Activated gamma-delta T cell treated with anti-CD3 and anti-CD28 coated beads, Interleukin-2, amount 50 U/mL, for 16 hours (primary cell): ENCODE measurements around the gene TOM1.

Experiments used
- DNase-seq: peaks from one replicate; pipeline ENCODE4 v3.0.0-alpha.2; 2020; ENCODE audit warnings: low read depth

The TOM1 gene

GRCh38 chr22:35307372-35307771 is 7.7 kb downstream of the TOM1 start:
- no peak for DNase-seq

DNA sequence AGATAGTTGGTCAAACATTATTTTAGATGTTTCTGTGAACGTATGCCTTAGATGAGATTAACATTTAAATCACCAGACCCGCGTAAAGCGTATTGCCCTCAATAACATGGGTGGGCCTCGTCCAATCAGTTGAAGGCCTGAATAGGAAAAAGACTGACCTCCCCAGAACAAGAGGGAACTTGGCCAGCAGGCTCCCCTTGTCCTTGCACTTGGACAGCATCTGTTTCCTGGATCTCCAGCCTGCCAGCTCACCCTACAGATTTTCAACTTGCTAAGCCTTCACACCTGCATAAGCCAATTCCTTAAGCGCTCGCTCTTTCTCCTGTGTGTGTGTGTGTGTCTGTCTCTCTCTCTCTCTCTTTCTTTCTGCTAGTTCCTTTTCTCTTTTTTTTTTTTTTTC is 8.2 kb downstream of the TOM1 start:
- DNase-seq = no peak

DNA sequence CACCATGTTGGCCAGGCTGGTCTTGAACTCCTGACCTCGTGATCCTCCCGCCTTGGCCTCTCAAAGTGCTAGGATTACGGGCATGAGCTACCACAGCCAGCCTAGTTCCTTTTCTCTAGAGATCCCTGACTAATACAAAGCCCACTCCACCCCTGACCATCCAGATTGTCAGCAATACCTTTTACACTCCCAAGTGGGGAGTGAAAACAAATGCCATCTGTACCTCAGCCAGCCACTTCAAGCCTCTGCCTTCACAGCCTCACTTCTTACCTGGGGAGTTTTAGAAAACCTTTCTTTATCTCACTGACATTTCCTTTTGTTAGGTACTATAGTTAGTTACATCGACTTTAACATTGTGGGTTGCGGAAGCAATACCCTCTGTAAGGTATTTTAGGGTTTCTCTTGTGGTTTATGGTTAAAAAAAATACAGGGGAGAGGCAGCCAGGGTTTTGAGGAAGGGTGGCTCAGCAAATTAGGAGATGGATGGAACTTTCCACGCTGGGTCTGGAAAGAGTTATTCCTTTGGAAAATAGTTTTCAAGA is 8.9 kb downstream of the TOM1 start:
- DNase-seq = no peak

DNA sequence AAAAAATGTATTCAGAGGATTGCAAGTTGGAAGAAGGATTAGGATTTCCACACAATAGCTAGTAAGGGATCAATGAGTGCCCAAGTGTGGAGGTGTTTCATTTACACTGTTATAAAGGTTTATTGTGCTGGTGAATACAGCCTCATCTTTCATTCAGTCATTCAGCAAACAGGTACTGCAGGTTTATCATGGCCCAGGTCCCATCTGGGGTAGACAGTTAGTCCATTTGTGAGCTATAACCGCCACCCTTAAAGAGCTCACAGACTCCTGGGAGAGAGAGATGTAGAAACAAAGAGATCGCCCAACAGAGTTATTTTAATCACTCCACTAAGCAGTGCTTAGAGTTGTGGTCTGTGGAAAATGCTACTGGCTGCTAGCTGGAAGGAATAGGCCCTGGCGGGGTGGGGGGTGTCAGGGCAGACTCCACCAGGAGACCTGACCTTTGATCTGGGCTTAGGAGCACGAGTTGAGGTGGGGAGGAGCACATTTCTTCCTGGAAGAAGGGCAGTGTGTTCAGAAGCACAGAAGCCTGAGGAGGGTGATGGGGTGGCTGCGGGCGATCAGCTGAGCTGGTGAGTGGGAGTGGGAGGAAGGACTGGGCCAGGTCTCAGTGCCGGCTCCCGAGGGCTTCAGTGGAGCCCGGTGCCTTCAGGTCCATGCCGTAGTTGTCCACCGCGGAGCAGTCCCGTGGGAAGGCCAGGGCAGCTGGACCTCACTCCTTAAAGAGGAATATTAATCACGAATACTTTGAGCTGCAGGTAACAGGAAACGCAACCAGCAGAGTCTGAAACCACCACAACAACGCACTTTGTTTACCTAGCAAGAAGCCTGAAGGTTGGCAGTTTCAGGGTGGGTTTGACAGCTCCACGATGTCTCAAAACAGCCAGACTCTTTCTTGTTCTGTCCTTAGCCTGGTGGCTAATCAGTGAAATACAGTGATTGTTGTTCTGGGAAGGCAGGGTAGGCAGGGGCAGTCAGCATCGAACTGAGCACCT is 11.2 kb downstream of the TOM1 start:
- no peak for DNase-seq

DNA sequence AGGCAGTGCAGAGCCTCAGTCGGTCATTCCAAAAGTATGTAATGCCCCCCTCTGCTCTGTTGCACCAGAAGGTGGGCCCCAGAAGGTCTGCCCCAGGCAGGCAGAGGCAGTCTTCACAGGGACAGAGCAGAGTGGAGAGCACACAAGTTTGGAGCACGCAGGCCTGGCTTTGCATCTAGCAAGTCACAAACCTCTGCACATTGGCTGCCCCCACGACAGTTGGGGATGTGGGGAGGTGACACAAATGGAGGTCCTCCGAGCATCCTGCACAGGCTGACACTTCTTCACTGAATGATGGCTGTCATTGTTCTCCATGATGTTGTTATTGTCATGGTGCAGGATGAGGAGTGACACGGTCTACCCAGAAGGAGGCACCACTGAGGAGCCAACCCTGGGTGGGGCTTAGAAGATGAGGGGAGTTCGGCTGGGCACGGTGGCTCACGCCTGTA is 11.9 kb downstream of the TOM1 start:
- no peak for DNase-seq

DNA sequence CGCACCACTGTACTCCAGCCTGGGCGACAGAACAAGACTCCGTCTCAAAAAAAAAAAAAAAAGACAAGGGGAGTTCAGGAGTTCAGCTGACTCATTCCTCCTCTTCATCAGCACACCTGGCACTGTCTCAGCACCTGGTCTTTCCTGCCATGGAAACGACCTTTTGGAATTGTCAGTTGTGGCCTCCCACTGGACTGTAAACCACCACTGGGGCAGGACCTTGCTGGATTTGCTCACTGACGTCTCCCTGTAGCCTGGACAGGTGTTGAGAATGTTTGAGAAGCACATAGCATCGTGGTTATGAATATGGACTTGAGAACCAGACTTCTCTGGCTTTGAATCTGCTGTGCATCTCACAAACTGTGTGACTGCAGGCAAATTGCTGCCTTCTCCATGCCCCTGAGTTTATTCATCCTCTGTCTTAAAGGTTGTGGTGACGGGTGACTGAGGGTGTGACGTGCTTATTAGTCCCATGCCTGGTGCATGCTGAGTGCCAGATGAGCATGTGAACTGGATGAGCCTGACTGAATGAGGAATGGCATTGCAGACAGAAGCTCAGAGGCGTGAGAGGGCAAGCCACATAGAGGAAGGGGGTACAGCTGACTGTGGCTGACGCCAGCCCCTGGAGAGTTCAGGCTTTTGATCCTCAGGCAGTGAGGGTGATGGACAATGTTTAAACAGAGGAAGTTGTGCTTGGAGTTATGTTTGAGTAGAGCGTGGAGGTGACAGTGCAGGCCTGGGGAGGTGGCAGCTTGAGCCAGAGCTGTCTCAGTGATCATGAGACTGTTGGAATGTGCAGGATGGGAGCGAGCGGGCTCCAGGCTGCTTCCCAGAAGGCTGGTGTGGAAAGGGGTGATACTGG is 12.7 kb downstream of the TOM1 start:
- no peak for DNase-seq

- no peak for DNase-seq
Observed at GRCh38 chr22:35313311-35314121, 13.8 kb downstream of the TOM1 start.

- no peak for DNase-seq
Observed at GRCh38 chr22:35314161-35314942, 14.7 kb downstream of the TOM1 start.

DNA sequence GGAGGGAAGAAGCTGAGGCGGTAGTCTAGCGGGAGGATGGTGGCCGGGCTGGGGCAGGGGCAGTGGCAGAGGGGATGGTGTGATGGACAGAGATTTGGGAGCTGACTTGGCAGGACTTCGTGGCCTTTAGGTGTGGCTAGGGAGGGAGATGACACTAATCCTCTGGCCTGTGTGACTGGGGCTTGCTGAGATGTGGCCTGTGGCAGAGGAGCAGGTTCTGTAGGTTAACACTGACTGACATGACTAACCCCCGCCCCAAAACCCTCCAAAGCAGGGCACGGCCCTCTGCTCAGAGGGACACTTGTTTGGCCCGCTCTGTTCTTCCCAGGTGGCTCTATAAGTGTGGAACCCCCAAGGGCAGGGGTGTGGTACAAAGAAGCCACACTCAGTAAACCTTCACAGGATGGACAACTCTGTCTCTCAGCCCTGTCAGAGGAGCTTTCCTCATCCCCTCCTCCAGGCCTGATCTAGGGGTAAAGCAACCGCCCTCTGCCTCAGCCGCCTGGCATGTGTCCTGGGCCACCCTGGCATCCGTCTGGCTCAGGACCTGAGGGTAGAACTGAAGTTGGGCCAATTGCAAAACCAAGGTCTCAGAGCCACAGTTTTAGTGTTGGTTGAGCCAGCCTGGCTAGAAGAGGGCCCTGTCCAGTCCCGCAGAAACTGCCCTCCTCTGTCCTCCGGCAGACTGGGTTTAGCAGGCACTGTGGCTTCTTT is 15.6 kb downstream of the TOM1 start:
- DNase-seq = no peak

GRCh38 chr22:35315855-35316745 is 16.4 kb downstream of the TOM1 start:
- DNase-seq = no peak

GRCh38 chr22:35316751-35317150 is 17.1 kb downstream of the TOM1 start:
- no peak for DNase-seq

DNA sequence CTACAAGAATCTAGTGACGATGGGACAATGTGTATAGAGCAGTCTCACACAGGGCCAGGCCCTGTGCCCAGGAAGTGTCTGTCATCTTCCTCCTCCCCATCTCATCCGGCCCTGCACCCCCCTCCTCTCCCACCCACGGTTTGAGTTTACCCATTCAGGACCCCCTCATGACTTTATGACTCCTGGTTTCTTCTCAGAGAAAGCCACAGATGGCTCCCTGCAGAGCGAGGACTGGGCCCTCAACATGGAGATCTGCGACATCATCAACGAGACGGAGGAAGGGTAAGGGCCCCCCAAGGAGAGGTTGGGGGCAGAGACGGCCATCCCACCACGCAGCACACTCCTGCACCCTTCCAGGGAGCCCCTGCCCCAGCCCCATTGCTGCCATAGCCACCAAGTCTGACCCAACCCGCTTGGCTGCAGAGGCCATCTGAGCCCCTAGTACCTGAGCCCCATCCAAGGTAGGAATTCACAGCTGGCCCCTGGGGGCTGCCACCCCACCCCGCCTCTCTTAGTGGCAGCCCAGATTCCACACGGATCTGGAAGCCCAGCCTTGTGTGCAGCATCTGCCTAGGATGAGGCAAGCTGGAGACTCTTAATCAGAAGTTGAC is 18.1 kb downstream of the TOM1 start:
- DNase-seq = no peak

- no peak for DNase-seq
Observed at GRCh38 chr22:35318346-35319215, 18.9 kb downstream of the TOM1 start.

DNA sequence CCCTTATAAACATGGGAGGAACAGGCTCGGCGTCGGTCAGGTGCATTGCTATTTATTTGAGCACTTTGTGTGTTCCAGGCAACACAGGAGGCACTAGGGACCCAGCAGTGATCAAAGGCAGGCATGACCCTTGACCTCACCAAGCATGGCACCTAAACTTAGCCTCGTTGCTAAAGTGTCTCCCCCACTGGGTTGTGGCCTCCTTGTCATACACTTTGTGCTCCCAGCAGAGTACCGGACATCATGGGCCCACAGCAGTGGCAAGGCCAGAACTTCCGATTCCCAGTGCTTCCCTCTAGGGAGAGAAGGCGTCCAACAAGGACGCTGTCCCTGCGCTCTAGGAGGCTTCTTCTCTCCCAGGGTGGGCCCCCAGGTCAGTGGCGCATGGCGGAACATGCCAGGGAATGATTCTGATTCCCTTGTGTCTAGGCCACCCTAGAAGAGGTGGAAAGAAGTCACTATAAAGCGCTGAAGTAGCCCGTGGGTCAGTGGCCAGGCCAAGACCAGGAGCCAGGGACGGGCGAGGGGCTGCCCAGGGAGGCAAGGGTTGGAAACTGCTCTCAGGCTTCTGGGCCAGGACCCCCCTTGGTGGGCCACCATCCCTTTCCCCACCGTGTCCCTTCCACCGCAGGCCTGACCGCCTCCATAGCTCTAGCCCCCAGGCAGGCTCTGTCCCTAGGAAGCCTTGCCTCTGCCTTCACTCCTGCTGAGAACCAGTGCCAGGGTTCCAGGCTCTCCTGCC is 19.7 kb downstream of the TOM1 start:
- DNase-seq = no peak

GRCh38 chr22:35322126-35322525 is 22.4 kb downstream of the TOM1 start:
- no peak for DNase-seq

DNA sequence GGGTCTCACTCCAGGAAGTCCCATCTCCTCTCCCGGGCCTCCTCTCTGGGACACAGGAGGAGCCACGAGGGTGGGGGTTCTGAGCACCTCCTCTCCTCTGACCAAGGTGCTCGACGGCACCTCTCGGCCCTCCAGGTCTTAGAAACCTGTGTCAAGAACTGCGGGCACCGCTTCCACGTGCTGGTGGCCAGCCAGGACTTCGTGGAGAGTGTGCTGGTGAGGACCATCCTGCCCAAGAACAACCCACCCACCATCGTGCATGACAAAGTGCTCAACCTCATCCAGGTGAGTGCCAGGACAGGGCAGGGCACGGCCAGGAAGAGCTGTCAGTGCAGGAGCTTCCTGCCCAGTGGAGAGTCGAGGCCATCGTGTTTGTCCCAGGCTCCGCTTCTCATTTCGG is 23.2 kb downstream of the TOM1 start:
- no peak for DNase-seq

GRCh38 chr22:35323305-35323704 is 23.6 kb downstream of the TOM1 start:
- no peak for DNase-seq
